HCEC 1CT (cell line): ENCODE data around the gene FAM181A.

Experiments used
- DNase-seq: peaks from one replicate; pipeline ENCODE4 v3.0.0-alpha.2; 2017

Gene FAM181A

GRCh38 chr14:93965287-93965821, 38.2 kb downstream of the FAM181A start:
- peak; percentile 93 for DNase-seq

- DNase-seq = no peak
Measured at GRCh38 chr14:93965946-93966474, 38.9 kb downstream of the FAM181A start.

GRCh38 chr14:93967637-93968250, 40.6 kb downstream of the FAM181A start:
- no peak for DNase-seq

GRCh38 chr14:93969082-93969828, 42.1 kb downstream of the FAM181A start:
- DNase-seq = no peak

GRCh38 chr14:93970585-93970964, 43.4 kb downstream of the FAM181A start:
- no peak for DNase-seq

- no peak for DNase-seq
Measured at GRCh38 chr14:93970965-93971634, 44.0 kb downstream of the FAM181A start.

GRCh38 chr14:93971635-93972027, 44.5 kb downstream of the FAM181A start:
- no peak for DNase-seq

GRCh38 chr14:93972618-93973205, 45.6 kb downstream of the FAM181A start:
- DNase-seq = no peak

- no peak for DNase-seq
Measured at GRCh38 chr14:93973607-93974006, 46.5 kb downstream of the FAM181A start.

GRCh38 chr14:93974299-93974698, 47.2 kb downstream of the FAM181A start:
- no peak for DNase-seq

GRCh38 chr14:93974833-93975232, 47.7 kb downstream of the FAM181A start:
- no peak for DNase-seq

GRCh38 chr14:93975791-93976476, 48.8 kb downstream of the FAM181A start:
- DNase-seq = peak; percentile 21

GRCh38 chr14:93976477-93977057, 49.4 kb downstream of the FAM181A start, which contains the start of gene ASB2:
Gene ASB2 (minus strand): TSS chr14:93976570. CDS start chr14:93964539, 12,031 bp downstream.
- peak; percentile 57 for DNase-seq

- no peak for DNase-seq
Measured at GRCh38 chr14:93977171-93977570, 50.0 kb downstream of the FAM181A start.

- no peak for DNase-seq
Measured at GRCh38 chr14:93977790-93978581, 50.8 kb downstream of the FAM181A start.

- DNase-seq = no peak
Measured at GRCh38 chr14:93978735-93979134, 51.6 kb downstream of the FAM181A start.
